ENCODE data around the gene ASRGL1.

Gene ASRGL1

DNA sequence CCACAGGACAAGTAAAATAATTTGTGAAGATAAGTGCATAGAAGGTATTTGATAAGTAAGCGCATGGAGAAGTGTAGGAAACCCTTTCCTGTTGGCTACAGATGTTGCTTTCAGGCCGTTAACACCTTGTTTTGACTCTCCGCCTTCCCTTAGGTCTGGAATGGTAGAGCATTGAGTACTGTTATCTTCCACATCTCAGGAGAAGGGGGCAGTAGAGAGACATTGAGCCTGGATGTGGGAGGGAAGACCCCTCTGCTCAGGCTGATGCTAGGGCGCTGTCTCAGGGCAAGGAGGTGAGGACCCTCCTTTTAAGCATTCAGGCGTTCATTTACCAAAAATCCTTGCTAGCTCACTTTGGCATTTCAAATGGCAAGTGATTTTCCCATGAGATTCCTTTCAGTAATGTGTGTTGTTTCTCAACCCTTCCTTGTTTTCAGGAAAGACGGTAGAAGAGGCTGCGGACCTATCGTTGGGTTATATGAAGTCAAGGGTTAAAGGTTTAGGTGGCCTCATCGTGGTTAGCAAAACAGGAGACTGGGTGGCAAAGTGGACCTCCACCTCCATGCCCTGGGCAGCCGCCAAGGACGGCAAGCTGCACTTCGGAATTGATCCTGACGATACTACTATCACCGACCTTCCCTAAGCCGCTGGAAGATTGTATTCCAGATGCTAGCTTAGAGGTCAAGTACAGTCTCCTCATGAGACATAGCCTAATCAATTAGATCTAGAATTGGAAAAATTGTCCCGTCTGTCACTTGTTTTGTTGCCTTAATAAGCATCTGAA is 54.6 kb downstream of the ASRGL1 start:
- no peak for FAIRE-seq
- DNase-seq (ENCODE audit: insufficient read length, low spot score) = no peak

- no peak for FAIRE-seq
- DNase-seq (ENCODE audit: insufficient read length, low spot score) = no peak
Measured at GRCh38 chr11:62392506-62392905, 55.3 kb downstream of the ASRGL1 start.

DNA sequence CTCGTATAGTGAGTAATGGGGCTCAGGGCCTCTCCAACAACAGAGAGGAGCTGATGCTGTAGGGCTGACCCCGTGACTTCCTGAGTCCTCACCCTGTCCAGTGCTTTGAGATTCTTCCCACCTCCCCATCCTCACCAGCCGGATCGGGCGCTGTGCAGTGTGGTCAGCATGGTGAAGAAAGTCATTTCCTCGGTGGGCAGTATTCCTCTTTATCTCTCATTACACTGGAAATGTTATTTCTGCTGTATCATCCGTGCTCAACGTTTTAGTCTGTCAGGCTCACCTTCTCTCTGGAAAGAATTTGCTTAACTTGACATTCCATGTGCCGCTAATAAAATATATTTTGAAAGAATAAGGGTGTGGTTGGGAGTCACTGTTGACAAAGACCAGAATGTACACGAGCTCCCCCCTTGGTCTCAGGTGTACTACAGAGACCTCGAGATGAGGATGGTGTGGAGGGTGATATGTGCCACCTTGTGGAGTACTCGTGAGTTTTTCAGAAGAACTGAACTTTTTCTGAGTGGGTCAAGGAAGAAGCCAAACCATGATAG is 55.9 kb downstream of the ASRGL1 start:
- FAIRE-seq (peak; percentile 39), DNase-seq (ENCODE audit: insufficient read length, low spot score) (peak; percentile 38)

DNA sequence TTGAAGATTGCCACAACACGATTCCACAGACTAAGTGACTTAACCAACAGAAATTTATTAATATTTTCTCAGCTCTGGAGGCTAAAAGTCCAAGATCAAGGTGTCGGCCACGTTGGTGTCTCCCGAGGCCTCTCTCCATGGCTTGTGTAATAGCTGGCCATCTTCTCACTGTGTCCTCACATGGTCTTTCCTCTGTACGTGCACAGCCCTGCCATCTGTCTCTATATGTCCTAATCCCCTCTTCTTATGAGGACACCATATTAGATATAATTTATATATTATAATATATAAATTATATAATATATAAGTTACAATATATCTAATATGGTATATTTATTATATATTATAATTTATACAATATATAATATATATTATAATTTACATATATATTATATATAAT is 56.5 kb downstream of the ASRGL1 start:
- DNase-seq (ENCODE audit: insufficient read length, low spot score) (no peak), FAIRE-seq (no peak)

DNA sequence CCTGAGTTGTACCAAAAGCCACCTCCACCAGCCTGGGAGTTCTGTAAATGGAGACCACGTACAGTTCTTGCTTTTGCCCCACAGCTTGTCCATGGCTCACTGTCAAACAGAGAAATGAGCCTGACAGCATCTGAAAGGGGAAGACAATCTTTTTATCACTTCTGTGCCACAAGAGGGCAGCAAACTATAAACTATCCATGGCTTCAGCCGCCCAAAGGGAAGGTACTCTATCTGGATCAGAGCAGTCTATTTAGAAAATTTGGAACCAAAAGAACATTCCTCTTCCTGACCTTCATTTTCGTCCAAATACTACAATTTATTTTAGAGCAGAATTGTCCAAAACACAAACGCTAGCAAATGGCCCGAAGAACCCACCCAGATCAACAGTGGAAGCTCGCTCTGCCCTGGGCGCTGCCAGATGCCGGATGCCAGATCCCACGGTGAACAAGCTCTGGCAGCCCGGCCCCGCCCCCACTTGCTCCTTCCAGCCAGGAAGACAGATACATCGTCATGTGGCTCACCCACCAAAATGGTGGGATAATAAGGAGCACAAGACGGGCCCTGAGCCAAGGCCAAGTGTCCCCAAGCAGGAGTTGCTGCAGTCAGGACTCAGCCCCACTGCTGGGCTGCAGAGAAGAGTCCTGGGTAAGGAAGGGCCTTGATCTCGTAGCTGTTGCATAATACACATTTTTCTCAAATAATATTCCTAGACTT is 57.7 kb downstream of the ASRGL1 start:
- DNase-seq (ENCODE audit: insufficient read length, low spot score) = peak; percentile 65
- peak; percentile 89 for FAIRE-seq

- no peak for DNase-seq (ENCODE audit: insufficient read length, low spot score)
- no peak for FAIRE-seq
Measured at GRCh38 chr11:62395885-62396551, 58.8 kb downstream of the ASRGL1 start.

- DNase-seq (ENCODE audit: insufficient read length, low spot score) = no peak
- no peak for FAIRE-seq
Measured at GRCh38 chr11:62398011-62398994, 61.1 kb downstream of the ASRGL1 start.

DNA sequence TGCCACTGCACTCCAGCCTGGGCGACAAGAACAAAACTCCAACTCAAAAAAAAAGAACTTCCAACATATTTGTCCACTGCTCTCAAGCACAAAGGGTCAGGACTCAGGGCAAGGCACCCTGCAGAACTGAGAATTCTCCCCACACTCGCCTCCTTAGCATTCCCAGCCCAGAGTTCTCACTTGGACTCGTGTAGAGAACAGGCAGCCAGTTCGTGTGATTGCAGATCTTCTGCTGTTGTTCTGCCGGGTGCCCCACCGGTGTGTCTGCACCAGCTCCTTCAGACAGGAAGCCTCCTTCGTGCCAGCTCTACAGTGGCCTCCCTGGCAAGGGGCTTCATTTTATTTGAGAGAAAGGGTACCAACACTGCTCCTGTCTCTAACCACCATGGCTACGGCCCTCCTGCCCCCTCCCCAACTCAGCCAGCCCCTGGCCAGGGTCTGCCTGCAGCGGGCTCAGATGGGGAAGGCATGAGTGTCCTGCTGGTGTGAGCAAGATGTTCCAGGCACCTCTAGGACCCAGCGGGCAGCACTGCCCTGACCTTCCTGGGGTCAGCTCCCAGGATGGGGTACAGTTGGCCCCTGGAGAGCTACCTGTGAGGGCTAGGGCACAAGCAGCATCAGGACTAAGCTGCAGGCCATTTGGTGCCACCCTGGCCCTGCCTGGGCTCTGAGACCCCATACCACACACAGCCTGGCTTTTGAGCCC is 62.1 kb downstream of the ASRGL1 start:
- no peak for FAIRE-seq

GRCh38 chr11:62399878-62400266 is 62.6 kb downstream of the ASRGL1 start:
- no peak for FAIRE-seq
- DNase-seq (ENCODE audit: insufficient read length, low spot score) = no peak

More for the DNA sequence above, 62.1 kb downstream of the ASRGL1 start:
- no peak for DNase-seq (ENCODE audit: insufficient read length, low spot score)

DNA sequence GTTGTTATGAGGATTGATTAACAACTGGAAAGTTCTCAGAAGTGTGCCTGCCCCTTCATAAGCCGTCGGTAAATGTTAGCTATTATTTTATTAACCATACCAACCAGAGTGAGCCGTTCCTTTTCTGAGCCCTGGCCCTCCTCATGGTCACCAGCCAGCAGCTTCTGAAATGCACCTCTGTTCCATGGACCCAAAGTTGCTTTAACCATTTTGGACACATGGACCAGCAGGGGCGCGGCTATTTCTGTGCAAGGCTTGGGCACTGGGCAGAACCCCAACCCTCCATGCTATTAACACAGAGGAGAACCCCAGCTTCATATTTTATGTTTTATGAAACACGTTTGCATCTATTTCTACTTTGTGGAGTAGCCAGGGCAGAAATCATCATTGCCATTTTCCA is 63.0 kb downstream of the ASRGL1 start:
- FAIRE-seq (no peak), DNase-seq (ENCODE audit: insufficient read length, low spot score) (no peak)

GRCh38 chr11:62400760-62401159 is 63.5 kb downstream of the ASRGL1 start:
- FAIRE-seq (no peak), DNase-seq (ENCODE audit: insufficient read length, low spot score) (no peak)

DNA sequence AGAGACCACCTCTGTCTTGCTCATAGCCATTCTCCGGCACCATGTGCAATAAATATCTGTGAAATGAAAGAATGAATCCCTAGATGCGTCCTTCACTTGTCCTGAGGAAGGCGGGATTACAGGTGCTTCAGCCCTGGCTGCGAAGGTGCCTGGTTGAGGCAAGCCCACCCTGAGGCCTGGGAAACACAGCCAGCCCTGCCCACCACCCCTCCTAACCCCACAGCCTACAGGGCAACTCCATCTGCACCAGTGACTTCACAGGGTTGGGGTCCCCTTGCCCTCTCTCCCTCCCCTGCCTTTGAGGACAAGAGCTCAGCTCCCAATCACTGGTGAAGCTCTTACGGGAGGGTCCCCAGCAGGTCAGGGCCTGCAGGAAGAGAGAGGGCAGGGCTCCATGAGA is 64.1 kb downstream of the ASRGL1 start:
- DNase-seq (ENCODE audit: insufficient read length, low spot score) (no peak), FAIRE-seq (no peak)

DNA sequence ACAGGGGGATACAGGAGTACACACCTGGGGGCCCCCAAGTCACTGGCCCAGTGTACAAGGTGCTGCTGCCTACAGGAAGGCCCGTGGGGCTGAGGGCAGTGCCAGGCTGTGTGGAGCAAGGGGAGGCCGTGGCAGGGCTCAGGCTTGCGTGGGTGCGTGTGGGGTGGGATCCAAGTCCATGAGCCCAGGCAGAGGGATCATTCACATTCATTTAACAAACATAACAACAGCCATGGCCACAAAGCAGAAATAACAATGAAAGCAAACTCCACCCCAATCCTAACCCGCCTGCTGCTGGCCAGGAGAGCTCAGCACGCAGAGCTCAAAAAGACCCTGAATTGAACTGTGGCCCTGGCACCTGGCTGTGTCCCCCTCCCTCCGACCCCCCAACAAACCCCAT is 64.6 kb downstream of the ASRGL1 start:
- no peak for FAIRE-seq
- DNase-seq (ENCODE audit: insufficient read length, low spot score) = no peak

- no peak for DNase-seq (ENCODE audit: insufficient read length, low spot score)
- FAIRE-seq = no peak
Measured at GRCh38 chr11:62402226-62402959, 65.1 kb downstream of the ASRGL1 start.

DNA sequence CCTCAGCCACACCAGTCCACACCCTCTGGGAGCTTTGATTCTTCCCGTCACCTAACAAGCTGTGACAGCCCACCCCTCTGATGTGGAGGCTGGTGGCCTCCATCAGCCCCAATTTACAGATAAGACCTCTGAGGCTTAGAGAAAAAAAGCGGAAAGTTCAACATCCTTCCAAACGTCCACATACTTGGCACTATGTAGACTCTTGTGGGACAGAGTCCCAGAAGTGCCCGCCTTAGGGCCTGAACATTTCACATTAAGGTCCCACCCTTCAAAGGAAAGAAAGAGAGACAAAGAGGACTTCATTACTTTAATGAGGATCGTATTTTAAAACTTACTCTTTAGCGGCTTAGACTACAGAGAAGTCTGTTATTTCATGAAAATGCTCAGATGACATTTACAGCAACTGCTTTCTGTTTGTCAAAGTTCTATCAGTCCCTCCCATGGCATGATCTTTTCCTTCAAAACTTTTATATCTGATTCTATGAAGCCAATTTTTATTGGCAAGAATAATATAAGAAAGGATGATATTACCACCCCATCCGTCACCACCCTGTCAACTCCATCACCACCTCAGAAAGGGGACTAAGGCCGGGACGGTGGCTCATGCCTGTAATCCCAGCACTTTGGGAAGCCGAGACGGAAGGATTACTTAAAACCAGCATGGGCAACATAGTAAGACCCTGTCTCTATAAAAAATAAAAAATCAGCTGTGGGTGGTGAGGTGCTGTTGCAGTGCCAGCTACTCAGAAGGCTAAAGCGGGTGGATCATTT is 65.9 kb downstream of the ASRGL1 start:
- DNase-seq (ENCODE audit: insufficient read length, low spot score) = no peak
- FAIRE-seq = no peak

DNA sequence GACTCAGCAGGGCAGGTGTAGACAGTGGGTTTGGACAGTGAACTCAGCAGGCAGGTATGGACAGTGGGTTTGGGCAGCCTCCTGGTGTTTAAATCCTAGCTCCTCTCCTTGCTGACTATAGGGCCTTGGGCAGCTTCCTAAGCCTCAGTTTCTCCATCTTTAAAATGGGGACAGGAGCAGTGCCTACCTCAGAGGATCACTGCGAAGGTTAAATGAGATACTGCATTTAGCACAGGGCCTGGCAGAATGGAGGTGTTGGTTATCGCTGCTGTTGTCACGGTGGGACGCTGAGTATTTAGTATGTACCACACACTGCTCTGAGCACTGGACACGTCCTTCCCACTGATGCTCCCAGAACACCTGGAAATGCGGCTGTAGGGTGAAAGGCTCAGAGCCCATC is 67.2 kb downstream of the ASRGL1 start:
- DNase-seq (ENCODE audit: insufficient read length, low spot score) (no peak), FAIRE-seq (no peak)

- no peak for DNase-seq (ENCODE audit: insufficient read length, low spot score)
- FAIRE-seq = no peak
Measured at GRCh38 chr11:62404901-62405300, 67.7 kb downstream of the ASRGL1 start.

- DNase-seq (ENCODE audit: insufficient read length, low spot score) = no peak
- no peak for FAIRE-seq
Measured at GRCh38 chr11:62406034-62406433, 68.8 kb downstream of the ASRGL1 start.

Measured in GM19239 (cell line).